ENCODE results near the gene BCAR1. TPM values are rescaled to one million over a fixed set of nuclear protein-coding genes. Genes with fewer than 3 reads are reported as not detected.

Gene BCAR1
- total and polyA plus RNA-seq, 2 of the 13 experiments (the other 11 are each of a cell fraction or from before 2014, with no cell fraction given), result 48.1 to 51.7 TPM

DNA sequence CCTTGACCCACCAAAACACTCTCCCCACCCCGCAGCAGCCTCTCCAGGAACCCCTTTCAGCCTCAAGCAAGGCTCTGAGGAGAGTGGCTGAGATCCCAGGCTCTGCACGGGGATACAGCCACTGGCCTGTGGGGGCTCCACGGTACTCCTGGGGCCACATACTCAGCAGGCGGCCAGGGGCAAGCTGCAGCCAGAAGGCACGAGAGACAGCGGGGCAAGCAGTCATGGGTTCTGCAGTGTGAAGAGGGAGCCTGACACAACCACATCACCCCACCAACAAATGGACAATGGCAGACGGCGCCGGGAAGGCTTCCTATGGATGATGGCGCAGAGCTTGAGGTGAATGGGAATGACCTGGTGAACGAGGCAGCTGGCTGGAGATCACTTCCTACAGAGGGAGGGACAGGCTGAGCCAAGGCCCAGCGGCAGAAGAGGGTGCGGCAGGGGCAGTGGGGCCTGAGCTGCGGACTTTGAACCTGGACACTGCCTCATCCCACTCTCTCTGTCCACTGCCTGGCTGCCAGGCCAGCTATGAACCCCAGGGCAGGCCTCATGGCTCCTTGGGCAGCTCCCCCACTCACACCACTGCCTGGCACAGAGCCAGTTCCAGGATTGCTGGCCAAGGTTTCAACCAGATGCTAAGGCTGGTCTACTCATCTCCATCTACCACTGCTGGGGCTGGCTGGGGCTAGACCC lies 10.8 kb upstream of the BCAR1 start (continued):
- TF ChIP-seq MED8 (CRISPR knock-in tag; IDR thresholded peaks at IDR 0.05; ENCODE audit: insufficient replicate concordance), result peak; percentile 72
- TF ChIP-seq NR2F1 (CRISPR knock-in tag; IDR thresholded peaks at IDR 0.05), result peak in 1 of 2 experiments; percentile 41; a peak in 2 of 4 replicates
- peak; percentile 37 for TF ChIP-seq HNRNPLL (IDR thresholded peaks at IDR 0.05; ENCODE audit: low read depth, low read length, poor library complexity, severe bottlenecking)
- 0 out of 2 replicates have a peak, but pooled peaks have one; percentile 41 for TF ChIP-seq TMF1 (CRISPR knock-in tag; IDR thresholded peaks at IDR 0.05; ENCODE audit: low read depth)
- TF ChIP-seq, protein P1, sequence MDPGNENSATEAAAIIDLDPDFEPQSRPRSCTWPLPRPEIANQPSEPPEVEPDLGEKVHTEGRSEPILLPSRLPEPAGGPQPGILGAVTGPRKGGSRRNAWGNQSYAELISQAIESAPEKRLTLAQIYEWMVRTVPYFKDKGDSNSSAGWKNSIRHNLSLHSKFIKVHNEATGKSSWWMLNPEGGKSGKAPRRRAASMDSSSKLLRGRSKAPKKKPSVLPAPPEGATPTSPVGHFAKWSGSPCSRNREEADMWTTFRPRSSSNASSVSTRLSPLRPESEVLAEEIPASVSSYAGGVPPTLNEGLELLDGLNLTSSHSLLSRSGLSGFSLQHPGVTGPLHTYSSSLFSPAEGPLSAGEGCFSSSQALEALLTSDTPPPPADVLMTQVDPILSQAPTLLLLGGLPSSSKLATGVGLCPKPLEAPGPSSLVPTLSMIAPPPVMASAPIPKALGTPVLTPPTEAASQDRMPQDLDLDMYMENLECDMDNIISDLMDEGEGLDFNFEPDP (CRISPR knock-in tag; conservative IDR thresholded peaks at IDR 0.05), result no peak
- TF ChIP-seq HNRNPH1 (optimal IDR thresholded peaks at IDR 0.05; ENCODE audit: low read depth, low read length), result no peak
- peak; percentile 89 for TF ChIP-seq SALL2 (CRISPR knock-in tag; IDR thresholded peaks at IDR 0.05)
- TF ChIP-seq ZKSCAN5 (CRISPR knock-in tag; IDR thresholded peaks at IDR 0.05), result peak; percentile 75; the same call in 1 of the 2 replicates
- no peak; the same call in 1 of the 2 replicates for TF ChIP-seq ZMAT3 (CRISPR knock-in tag; conservative IDR thresholded peaks at IDR 0.05)
- TF ChIP-seq XRCC5 (optimal IDR thresholded peaks at IDR 0.05; ENCODE audit: low read length), result peak; percentile 81
- no peak for TF ChIP-seq RBAK (CRISPR knock-in tag; IDR thresholded peaks at IDR 0.05)
- TF ChIP-seq RAD51 (IDR thresholded peaks at IDR 0.05; ENCODE audit: borderline replicate concordance), result no peak
- TF ChIP-seq ZNF337 (CRISPR knock-in tag; IDR thresholded peaks at IDR 0.05; ENCODE audit: borderline replicate concordance, low read depth), result no peak; the same call in 1 of the 2 replicates
- no peak for TF ChIP-seq SRF (IDR thresholded peaks at IDR 0.05; ENCODE audit: low read depth, low read length)
- no peak for TF ChIP-seq RFX5 (IDR thresholded peaks at IDR 0.05; ENCODE audit: low read depth, low read length)
- TF ChIP-seq SIN3A (IDR thresholded peaks at IDR 0.05; ENCODE audit: borderline replicate concordance, low read depth, low read length), result peak; percentile 82; the same call in 1 of the 2 replicates
- TF ChIP-seq, protein P2, sequence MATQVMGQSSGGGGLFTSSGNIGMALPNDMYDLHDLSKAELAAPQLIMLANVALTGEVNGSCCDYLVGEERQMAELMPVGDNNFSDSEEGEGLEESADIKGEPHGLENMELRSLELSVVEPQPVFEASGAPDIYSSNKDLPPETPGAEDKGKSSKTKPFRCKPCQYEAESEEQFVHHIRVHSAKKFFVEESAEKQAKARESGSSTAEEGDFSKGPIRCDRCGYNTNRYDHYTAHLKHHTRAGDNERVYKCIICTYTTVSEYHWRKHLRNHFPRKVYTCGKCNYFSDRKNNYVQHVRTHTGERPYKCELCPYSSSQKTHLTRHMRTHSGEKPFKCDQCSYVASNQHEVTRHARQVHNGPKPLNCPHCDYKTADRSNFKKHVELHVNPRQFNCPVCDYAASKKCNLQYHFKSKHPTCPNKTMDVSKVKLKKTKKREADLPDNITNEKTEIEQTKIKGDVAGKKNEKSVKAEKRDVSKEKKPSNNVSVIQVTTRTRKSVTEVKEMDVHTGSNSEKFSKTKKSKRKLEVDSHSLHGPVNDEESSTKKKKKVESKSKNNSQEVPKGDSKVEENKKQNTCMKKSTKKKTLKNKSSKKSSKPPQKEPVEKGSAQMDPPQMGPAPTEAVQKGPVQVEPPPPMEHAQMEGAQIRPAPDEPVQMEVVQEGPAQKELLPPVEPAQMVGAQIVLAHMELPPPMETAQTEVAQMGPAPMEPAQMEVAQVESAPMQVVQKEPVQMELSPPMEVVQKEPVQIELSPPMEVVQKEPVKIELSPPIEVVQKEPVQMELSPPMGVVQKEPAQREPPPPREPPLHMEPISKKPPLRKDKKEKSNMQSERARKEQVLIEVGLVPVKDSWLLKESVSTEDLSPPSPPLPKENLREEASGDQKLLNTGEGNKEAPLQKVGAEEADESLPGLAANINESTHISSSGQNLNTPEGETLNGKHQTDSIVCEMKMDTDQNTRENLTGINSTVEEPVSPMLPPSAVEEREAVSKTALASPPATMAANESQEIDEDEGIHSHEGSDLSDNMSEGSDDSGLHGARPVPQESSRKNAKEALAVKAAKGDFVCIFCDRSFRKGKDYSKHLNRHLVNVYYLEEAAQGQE (IDR thresholded peaks at IDR 0.05; ENCODE audit: borderline replicate concordance in 1 of 2, low read depth in 1 of 2, low read length in 2 of 2), result peak in 1 of 2 experiments; percentile 62; a peak in 2 of 4 replicates
- no peak for TF ChIP-seq AGO1 (IDR thresholded peaks at IDR 0.05; ENCODE audit: low read depth, low read length, poor library complexity, severe bottlenecking)
- TF ChIP-seq JUND (CRISPR knock-in tag; IDR thresholded peaks at IDR 0.05), result peak; percentile 68; the same call in 1 of the 2 replicates
- TF ChIP-seq, protein P3, sequence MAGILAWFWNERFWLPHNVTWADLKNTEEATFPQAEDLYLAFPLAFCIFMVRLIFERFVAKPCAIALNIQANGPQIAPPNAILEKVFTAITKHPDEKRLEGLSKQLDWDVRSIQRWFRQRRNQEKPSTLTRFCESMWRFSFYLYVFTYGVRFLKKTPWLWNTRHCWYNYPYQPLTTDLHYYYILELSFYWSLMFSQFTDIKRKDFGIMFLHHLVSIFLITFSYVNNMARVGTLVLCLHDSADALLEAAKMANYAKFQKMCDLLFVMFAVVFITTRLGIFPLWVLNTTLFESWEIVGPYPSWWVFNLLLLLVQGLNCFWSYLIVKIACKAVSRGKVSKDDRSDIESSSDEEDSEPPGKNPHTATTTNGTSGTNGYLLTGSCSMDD (CRISPR knock-in tag; IDR thresholded peaks at IDR 0.05), result no peak
- TF ChIP-seq ZNF737 (CRISPR knock-in tag; IDR thresholded peaks at IDR 0.05; ENCODE audit: borderline replicate concordance), result no peak
- no peak; the same call in 1 of the 2 replicates for TF ChIP-seq SOX13 (IDR thresholded peaks at IDR 0.05)
- peak in 1 of 2 experiments; percentile 79; a peak in 2 of 4 replicates for TF ChIP-seq SOX13 (CRISPR knock-in tag; conservative IDR thresholded peaks at IDR 0.05 in 1 of 2, IDR thresholded peaks at IDR 0.05 in 1 of 2)
- peak; percentile 38; the same call in 1 of the 2 replicates for TF ChIP-seq ZNF891 (CRISPR knock-in tag; IDR thresholded peaks at IDR 0.05)

All from HepG2 (cell line).